Neural crest cell (in vitro differentiated cells): ENCODE results near the gene MAPK10. TPM values are rescaled to one million over a fixed set of nuclear protein-coding genes. Genes with fewer than 3 reads are reported as not detected.

Experiments
- DNase-seq: peaks from one replicate; pipeline ENCODE4 v3.0.0; 2021; ENCODE audit warnings: low read depth, mixed read lengths, low spot score
- H3K27ac Mint-ChIP-seq: one replicate; pipeline ENCODE4 v1.8.0; 2021; ENCODE audit warnings: mild to moderate bottlenecking, mixed read lengths; ENCODE audit not compliant: unreplicated experiment
- H3K27me3 Mint-ChIP-seq: 2 replicates; pipeline ENCODE4 v1.8.0; 2021; ENCODE audit warnings: low read depth, mild to moderate bottlenecking, mixed read lengths
- H3K36me3 Mint-ChIP-seq: 2 replicates; pipeline ENCODE4 v1.8.0; 2021; ENCODE audit warnings: low read depth, mild to moderate bottlenecking, mixed read lengths
- H3K4me1 Mint-ChIP-seq: 2 replicates; pipeline ENCODE4 v1.8.0; 2021; ENCODE audit warnings: mixed read lengths
- H3K4me3 Mint-ChIP-seq: one replicate; pipeline ENCODE4 v1.8.0; 2021; ENCODE audit warnings: mild to moderate bottlenecking, mixed read lengths
- H3K9me3 Mint-ChIP-seq: 2 replicates; pipeline ENCODE4 v1.8.0; 2021; ENCODE audit warnings: mixed read lengths
- CTCF ChIP-seq: fragments of 200-600 bp; sonication (generic); conservative IDR thresholded peaks from 2 replicates; pipeline ENCODE4 v1.5.0; 2021; ENCODE audit warnings: antibody characterized with exemption, mild to moderate bottlenecking
- total RNA-seq: library from RNA; stranded (reverse); gene quantifications from 2 replicates; pipeline ENCODE4 v1.2.1, GENCODE V29; 2021

Gene MAPK10
- total RNA-seq, 1 donor from 2014 or later, result 62.2 TPM

- H3K9me3 Mint-ChIP-seq, result no peaks in the 10 kb centered on the region
- H3K4me1 Mint-ChIP-seq, result no peaks in the 10 kb centered on the region
- H3K27ac Mint-ChIP-seq, result no peak overlapping the region
- no peak for TF ChIP-seq CTCF
- peaks cover 2% of the 10 kb centered on the region for H3K36me3 Mint-ChIP-seq
- no peaks in the 10 kb centered on the region for H3K27me3 Mint-ChIP-seq
- H3K4me3 Mint-ChIP-seq, result no peak overlapping the region
- DNase-seq, result no peak
Observed at GRCh38 chr4:86319390-86319789, 40.5 kb downstream of the MAPK10 start.

DNA sequence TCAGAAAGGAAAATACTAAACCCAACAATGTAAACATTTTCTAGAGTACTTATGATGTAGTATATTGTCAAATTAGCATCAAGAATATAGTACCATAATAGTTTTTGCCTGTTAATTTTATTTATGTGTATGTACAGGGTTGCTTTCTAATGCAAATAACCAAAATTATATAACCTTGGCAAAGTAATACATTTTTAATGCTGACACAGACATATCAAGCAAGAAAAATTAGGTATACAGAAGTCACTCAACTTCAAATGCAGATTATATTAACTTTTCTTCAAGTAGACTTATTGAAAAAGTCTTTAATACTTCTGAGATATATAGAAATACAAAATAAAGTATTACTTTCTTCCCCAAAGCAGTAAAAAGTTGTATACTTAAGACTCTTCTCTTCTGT is 44.3 kb downstream of the MAPK10 start:
- Mint-ChIP-seq H3K27ac (no peak overlapping the region), H3K4me3 (no peak overlapping the region), H3K9me3 (no peaks in the 10 kb centered on the region), H3K36me3 (no peaks in the 10 kb centered on the region), H3K27me3 (no peaks in the 10 kb centered on the region), H3K4me1 (no peaks in the 10 kb centered on the region)
- DNase-seq, result no peak
- no peak for TF ChIP-seq CTCF

- Mint-ChIP-seq H3K27me3 (no peaks in the 10 kb centered on the region), H3K9me3 (no peaks in the 10 kb centered on the region), H3K4me3 (no peak overlapping the region), H3K27ac (no peak overlapping the region), H3K4me1 (peaks cover 3% of the 10 kb centered on the region), H3K36me3 (no peaks in the 10 kb centered on the region)
- TF ChIP-seq CTCF, result no peak
- DNase-seq, result no peak
Observed at GRCh38 chr4:86313656-86314055, 46.2 kb downstream of the MAPK10 start.

GRCh38 chr4:86307432-86307831 is 52.4 kb downstream of the MAPK10 start:
- Mint-ChIP-seq H3K9me3 (peaks cover 7% of the 10 kb centered on the region), H3K27ac (no peak overlapping the region)

GRCh38 chr4:86306816-86307215 is 53.0 kb downstream of the MAPK10 start:
- no peak for TF ChIP-seq CTCF
- Mint-ChIP-seq H3K4me1 (peaks cover 27% of the 10 kb centered on the region), H3K9me3 (peaks cover 10% of the 10 kb centered on the region), H3K36me3 (peaks cover 15% of the 10 kb centered on the region), H3K27me3 (no peaks in the 10 kb centered on the region), H3K4me3 (no peak overlapping the region), H3K27ac (no peak overlapping the region)
- no peak for DNase-seq

More at GRCh38 chr4:86307432-86307831, 52.4 kb downstream of the MAPK10 start:
- Mint-ChIP-seq H3K4me3 (no peak overlapping the region), H3K27me3 (no peaks in the 10 kb centered on the region), H3K36me3 (peaks cover 12% of the 10 kb centered on the region), H3K4me1 (peaks cover 21% of the 10 kb centered on the region)
- DNase-seq, result no peak
- TF ChIP-seq CTCF, result no peak

GRCh38 chr4:86302830-86303229 is 57.0 kb downstream of the MAPK10 start:
- H3K27me3 Mint-ChIP-seq, result no peaks in the 10 kb centered on the region
- no peak for DNase-seq
- H3K9me3 Mint-ChIP-seq, result peaks cover 11% of the 10 kb centered on the region
- TF ChIP-seq CTCF, result no peak
- H3K36me3 Mint-ChIP-seq, result peaks cover 17% of the 10 kb centered on the region
- peaks cover 30% of the 10 kb centered on the region for H3K4me1 Mint-ChIP-seq
- H3K27ac Mint-ChIP-seq, result no peak overlapping the region
- H3K4me3 Mint-ChIP-seq, result no peak overlapping the region
